Naive B cell (primary cell): ENCODE measurements around the gene CDT1. TPM values are rescaled to one million over a fixed set of nuclear protein-coding genes. Genes with fewer than 3 reads are reported as not detected.

ENCODE experiments used
- ATAC-seq, 2 donors: fragments of 150-1000 bp; cut with Tn5 transposase; 2 replicates each; pipeline ENCODE4 v1.10.0; 2021; ENCODE audit warnings: low read depth in 2 of 2, mild to moderate bottlenecking in 2 of 2, moderate library complexity in 2 of 2
- DNase-seq: peaks from one replicate; pipeline ENCODE4 v3.0.0; 2022
- H3K27ac Mint-ChIP-seq, 6 donors: one replicate each; pipeline ENCODE4 v1.8.0; 2020 to 2022; ENCODE audit warnings: mild to moderate bottlenecking in 6 of 6, mixed read lengths in 6 of 6, moderate library complexity in 5 of 6, inconsistent platforms in 2 of 6
- H3K27me3 Mint-ChIP-seq, 3 donors: one replicate each; pipeline ENCODE4 v1.8.0; 2021 to 2022; ENCODE audit warnings: mixed read lengths in 3 of 3, mild to moderate bottlenecking in 1 of 3
- H3K36me3 Mint-ChIP-seq, 2 donors: one replicate each; pipeline ENCODE4 v1.8.0; 2020 to 2022; ENCODE audit warnings: mixed read lengths in 2 of 2, inconsistent platforms in 1 of 2, mild to moderate bottlenecking in 1 of 2
- H3K4me1 Mint-ChIP-seq, 3 donors: one replicate each; pipeline ENCODE4 v1.8.0; 2020 to 2022; ENCODE audit warnings: mixed read lengths in 3 of 3, inconsistent platforms in 1 of 3, mild to moderate bottlenecking in 1 of 3, moderate library complexity in 1 of 3
- H3K4me3 Mint-ChIP-seq, 8 donors: one replicate each; pipeline ENCODE4 v1.8.0; 2020 to 2022; ENCODE audit warnings: mild to moderate bottlenecking in 8 of 8, mixed read lengths in 8 of 8, moderate library complexity in 8 of 8, inconsistent platforms in 2 of 8
- H3K9me3 Mint-ChIP-seq, 7 donors: one replicate each; pipeline ENCODE4 v1.8.0; 2020 to 2022; ENCODE audit warnings: mixed read lengths in 7 of 7, mild to moderate bottlenecking in 5 of 7, inconsistent platforms in 2 of 7, moderate library complexity in 1 of 7
- polyA plus RNA-seq, 6 donors: library from polyadenylated mRNA; unstranded; fragments of 300-500 nt; fragmentation: Illumina TruSeq; gene quantifications; one replicate each; pipeline ENCODE4 v1.2.3, GENCODE V29; 2021; ENCODE audit warnings: low read depth in 6 of 6

CDT1 gene
- under 1 TPM in 5 of 6 donors, not detected in 1; 0.08 to 0.27 (median 0.17) TPM for polyA plus RNA-seq

DNA sequence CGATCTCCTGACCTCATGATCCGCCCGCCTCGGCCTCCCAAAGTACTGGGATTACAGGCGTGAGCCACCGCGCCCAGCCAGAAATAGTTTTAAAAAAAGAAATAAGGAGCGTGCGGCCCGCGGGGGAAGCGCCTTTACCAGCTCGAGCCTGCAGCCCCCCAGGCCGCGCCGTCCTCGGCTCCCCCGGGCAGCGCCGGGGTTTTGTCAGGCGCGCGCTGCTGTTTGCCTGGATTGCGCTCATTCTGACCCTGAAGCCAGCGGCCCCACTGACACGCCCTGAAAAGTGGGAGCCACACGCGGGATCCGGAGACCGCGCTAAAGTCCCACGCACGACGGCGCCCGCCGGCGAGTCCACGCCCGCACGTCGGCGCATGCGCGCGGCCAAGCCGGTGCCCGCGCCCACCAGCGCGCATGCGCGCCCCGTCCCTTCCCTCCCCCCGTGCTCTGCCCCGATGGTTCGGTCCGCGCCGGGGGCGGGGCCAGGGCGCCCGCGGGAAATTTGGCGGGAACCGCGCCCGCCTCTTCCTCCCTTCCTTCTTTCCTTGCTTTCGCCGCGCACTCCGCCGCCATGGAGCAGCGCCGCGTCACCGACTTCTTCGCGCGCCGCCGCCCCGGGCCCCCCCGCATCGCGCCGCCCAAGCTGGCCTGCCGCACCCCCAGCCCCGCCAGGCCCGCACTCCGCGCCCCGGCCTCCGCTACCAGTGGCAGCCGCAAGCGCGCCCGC, at the start of gene CDT1:
Gene CDT1, plus strand, starts transcription at position 526 of the 724 bp plus-strand sequence. Its CDS starts 43 bp downstream, at position 569.
- H3K27ac Mint-ChIP-seq, result peak within 1 kb of the TSS; percentile 53 to 93 (median 88)
- H3K4me3 Mint-ChIP-seq, result peak within 1 kb of the TSS; percentile 80 to 94 (median 88)
- DNase-seq (peak; percentile 79), ATAC-seq (peak; percentile 53 to 65)
- H3K36me3 Mint-ChIP-seq, result no peaks in the 10 kb centered on the region
- H3K27me3 Mint-ChIP-seq, result no peaks in the 10 kb centered on the region
- H3K9me3 Mint-ChIP-seq, result no peaks in the 10 kb centered on the region
- peaks cover 14 to 28% (median 24%) of the 10 kb centered on the region in 3 donors for H3K4me1 Mint-ChIP-seq

DNA sequence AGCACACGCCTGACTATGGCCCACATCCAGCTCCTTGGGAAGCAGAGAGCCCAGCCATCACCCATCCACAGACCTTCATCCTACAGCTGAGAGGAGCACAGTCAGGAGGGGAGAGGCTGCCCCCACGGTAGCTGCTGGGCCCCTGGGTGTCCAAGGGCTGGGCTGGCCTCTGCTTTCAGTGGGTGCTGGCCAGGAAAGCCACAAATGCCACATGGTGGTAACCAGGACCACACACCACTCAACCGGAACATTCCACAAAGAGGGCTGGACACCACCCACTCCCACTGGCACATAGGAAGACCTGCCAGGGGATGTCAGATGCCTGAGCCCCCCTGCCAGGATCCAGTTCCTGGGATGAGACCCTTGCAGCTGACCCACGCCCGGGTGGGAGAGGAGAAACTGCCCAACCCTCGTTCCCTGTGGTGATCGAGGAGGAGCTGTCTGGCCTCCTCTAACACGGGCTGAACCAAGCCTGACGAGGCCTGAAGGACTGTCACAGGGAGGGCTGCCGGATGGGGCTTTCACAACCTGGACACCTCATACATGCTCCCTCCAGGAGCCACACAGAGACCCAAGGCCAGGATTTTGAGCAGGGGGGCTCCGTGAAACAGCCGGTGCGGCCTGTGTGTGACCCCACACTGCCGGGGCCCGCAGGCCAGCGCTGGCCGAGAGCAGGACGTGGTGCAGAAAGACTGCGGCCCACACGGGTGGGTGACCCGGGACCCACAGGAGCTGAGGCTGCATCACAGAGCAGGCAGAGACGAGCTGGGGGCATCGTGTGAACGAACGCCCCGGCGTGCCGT, 49.3 kb upstream of the CDT1 start:
- ATAC-seq (no peak), DNase-seq (no peak)

DNA sequence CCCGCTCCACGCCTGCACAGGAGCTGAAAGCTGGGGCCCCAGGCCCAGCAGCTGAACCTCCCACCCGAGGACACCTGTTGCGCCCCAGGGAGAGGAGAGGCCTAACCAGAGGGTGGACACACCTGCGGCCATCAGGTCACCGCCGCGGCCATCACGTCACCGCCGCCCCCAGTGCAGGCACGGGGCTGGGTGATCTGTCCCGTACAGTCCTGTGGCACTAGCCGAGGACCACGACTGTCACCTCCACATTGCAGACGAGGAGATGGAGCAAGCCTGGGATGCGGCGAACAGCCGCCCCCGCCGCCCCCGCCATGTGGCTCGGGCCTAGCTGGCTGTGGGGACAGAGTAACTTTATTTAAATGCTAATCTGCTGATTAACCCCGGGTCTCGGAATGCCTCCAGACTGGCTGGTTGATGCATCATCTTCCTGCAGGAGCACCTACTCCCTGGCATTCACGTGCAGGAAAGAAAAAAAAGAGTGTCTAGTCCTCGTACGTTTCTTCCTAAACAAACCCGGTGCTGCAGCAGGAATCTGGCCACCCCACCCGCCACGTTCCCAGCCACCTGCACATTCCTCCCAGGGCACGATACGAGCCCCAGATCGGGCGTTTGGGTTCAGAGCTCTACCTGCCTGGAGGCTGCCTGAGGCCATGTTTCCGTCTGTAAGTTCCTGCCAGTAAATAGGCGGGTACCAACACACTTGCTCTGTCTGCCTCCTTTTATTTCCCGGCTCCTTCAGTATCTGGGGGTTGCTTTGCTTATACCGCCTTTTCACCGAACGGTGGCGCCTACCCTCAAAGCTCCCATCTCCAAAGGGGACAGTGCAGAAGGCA, 48.5 kb upstream of the CDT1 start:
- peaks cover 0 to 5% of the 10 kb centered on the region in 2 donors for H3K36me3 Mint-ChIP-seq
- H3K9me3 Mint-ChIP-seq, result peaks cover 0 to 1% (median 0%) of the 10 kb centered on the region in 7 donors
- ATAC-seq (peak; percentile 43), DNase-seq (no peak)
- H3K4me3 Mint-ChIP-seq, result no peak overlapping the region
- H3K27ac Mint-ChIP-seq, result peak overlapping the region in 2 of 6 donors; percentile 14 to 59
- peaks cover 20 to 34% (median 26%) of the 10 kb centered on the region in 3 donors for H3K4me1 Mint-ChIP-seq
- no peaks in the 10 kb centered on the region for H3K27me3 Mint-ChIP-seq

More for the DNA sequence above, 49.3 kb upstream of the CDT1 start:
- Mint-ChIP-seq H3K9me3 (peaks cover 0 to 1% (median 0%) of the 10 kb centered on the region in 7 donors), H3K27me3 (no peaks in the 10 kb centered on the region), H3K36me3 (peaks cover 0 to 5% of the 10 kb centered on the region in 2 donors), H3K27ac (peak overlapping the region in 1 of 6 donors; percentile 20), H3K4me1 (peaks cover 20 to 34% (median 24%) of the 10 kb centered on the region in 3 donors), H3K4me3 (no peak overlapping the region)

DNA sequence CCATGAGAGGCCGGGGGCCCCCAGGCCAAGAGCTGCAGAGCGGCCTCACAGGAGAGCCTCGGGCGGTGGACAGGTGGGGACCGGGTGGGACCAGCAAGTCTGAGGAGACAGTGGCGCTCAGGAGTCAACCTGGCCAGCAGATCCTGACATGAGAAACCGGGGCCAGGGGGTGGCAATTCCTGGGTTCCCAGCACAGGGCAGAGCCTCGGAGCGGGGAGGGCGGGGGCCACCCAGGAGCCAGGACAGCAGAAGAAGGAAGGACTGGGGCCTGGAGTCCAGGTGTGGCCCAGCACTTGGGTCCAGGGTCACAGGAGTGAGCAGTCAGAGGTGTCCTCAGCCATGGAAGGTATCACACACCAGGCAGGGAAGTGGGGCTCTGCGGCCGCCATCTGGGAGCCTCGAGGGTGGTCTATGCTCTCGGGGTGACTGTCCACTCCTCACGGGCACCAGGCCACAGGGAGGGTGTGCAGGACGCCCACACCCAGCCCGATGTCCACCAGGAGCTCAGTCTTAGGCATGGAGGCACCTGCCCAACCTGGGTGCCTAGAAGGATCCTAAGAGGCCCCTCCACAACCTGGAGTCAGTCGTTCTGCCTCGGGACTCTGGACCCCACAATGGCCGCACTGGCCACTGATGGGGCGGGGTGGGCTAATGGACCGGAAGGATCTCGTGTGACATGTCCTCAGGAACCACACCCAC, 47.7 kb upstream of the CDT1 start:
- peaks cover 0 to 1% (median 0%) of the 10 kb centered on the region in 7 donors for H3K9me3 Mint-ChIP-seq
- DNase-seq (no peak), ATAC-seq (no peak)
- no peak overlapping the region for H3K4me3 Mint-ChIP-seq
- H3K4me1 Mint-ChIP-seq, result peaks cover 20 to 34% (median 26%) of the 10 kb centered on the region in 3 donors
- H3K27ac Mint-ChIP-seq, result no peak overlapping the region
- peaks cover 0 to 5% of the 10 kb centered on the region in 2 donors for H3K36me3 Mint-ChIP-seq
- no peaks in the 10 kb centered on the region for H3K27me3 Mint-ChIP-seq

DNA sequence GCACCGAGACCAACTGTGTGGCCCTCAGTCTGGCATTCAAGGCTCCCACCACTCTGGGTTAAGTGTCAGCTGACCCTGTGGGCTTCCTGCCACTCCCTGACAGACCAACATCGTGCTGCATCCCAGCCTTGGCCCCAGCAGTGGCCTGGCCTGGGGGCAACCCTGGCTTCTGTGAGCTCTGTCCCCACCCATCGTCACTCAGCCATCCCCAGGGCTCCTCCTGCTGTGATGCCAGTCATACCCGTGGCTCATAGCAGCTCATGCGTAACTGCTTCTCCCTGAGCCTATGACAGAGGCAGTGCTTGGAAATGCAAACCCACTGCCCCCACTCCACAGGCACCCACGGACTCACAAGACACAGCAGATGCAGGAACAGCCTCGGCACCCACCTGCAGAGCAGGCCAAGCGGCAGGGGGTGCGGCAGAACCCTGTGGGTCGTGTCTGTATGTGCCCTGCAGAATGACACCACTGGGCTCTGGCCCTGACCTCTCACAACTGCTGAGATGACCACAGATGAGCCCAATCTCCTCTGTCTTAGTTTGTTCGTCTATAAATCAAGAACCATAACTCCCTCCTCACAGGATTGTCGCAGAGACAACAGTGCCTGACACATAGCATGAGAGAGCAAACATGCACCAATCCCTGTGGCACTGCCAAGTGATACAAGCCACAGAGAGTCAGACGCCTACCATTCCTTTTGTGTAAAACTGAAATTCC, 45.2 kb upstream of the CDT1 start:
- H3K27me3 Mint-ChIP-seq, result no peaks in the 10 kb centered on the region
- H3K36me3 Mint-ChIP-seq, result peaks cover 0 to 5% of the 10 kb centered on the region in 2 donors
- peak overlapping the region in 1 of 6 donors; percentile 62 for H3K27ac Mint-ChIP-seq
- no peak overlapping the region for H3K4me3 Mint-ChIP-seq
- ATAC-seq (no peak), DNase-seq (no peak)
- peaks cover 0 to 1% (median 0%) of the 10 kb centered on the region in 7 donors for H3K9me3 Mint-ChIP-seq
- H3K4me1 Mint-ChIP-seq, result peaks cover 13 to 24% (median 19%) of the 10 kb centered on the region in 3 donors

DNA sequence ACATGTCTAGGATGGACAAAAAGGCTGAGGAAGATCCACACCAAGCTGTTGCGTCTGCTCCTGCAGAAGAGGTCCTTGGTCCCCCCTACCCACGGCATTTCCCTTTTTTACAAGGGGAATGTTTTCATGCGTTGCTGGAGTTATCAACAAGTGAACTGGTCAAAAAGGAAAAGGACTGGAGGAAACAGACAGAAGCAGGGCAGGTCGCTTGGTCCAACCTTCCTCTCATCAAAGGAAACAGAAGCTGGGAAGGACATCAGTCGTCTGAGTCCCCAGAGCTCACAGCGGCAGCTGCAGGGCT, 44.7 kb upstream of the CDT1 start:
- H3K36me3 Mint-ChIP-seq, result peaks cover 0 to 5% of the 10 kb centered on the region in 2 donors
- H3K4me3 Mint-ChIP-seq, result no peak overlapping the region
- H3K27ac Mint-ChIP-seq, result no peak overlapping the region
- ATAC-seq, result no peak
- no peak for DNase-seq
- no peaks in the 10 kb centered on the region for H3K27me3 Mint-ChIP-seq
- peaks cover 9 to 24% (median 21%) of the 10 kb centered on the region in 3 donors for H3K4me1 Mint-ChIP-seq
- H3K9me3 Mint-ChIP-seq, result peaks cover 0 to 1% (median 0%) of the 10 kb centered on the region in 7 donors

DNA sequence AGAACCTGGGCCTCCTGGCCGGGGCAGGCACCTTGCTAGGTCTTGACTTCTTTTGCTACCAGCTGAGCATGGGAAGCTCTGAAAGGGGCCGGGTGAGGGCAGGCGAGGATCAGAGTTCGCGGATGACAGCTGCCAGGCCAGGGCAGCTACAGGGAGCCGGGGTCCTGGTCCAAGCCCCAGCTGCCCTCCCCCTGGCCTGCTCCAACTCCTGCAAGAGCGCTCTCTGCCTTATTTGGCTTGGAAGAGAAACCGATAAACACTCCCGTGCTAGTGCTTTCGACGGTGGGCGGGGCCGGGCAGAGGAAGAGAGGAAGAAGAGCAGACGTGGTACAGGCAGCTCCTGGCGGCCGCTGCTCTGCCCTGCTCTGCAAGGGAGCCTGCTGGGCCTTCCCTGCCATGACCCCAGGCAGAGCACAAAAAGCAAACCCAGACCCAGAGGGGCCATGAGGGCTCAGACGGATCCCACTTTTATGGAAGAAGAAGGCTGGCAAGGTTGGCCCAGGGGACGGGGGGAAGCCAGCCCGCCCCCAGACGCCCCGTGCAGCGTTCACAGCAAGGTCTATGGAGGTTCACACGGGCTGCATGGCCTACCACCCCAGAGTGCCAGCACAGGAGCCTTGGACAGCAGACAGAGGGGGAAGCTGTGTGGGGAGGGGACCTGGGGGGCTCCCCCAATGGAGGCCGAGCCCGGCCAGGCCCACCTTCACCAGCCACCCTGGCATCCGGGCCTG, 44.2 kb upstream of the CDT1 start:
- Mint-ChIP-seq H3K27me3 (no peaks in the 10 kb centered on the region), H3K27ac (no peak overlapping the region), H3K9me3 (peaks cover 0 to 1% (median 0%) of the 10 kb centered on the region in 7 donors), H3K4me3 (peak overlapping the region in 2 of 8 donors; percentile 15 to 19), H3K36me3 (peaks cover 0 to 5% of the 10 kb centered on the region in 2 donors), H3K4me1 (peaks cover 9 to 25% (median 21%) of the 10 kb centered on the region in 3 donors)
- DNase-seq (no peak), ATAC-seq (no peak)

DNA sequence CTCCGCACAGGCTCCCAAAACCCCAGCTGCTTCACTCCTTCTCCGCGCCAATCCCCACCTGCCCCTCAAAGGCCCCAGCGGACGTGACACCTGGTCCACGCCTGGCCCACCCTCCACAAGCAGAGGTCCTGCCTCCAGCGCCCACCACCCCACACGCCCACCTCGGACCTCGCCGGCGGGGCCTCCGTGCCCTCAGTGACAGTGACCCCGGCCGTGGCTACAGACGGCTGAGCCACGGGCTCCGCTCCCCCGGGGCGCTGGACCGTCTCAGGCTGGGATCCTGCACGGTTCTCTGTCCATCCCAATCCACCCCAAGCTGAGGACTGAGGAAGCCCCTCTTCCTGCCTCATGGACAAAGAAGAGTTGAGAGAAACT, 43.6 kb upstream of the CDT1 start:
- peak overlapping the region in 1 of 6 donors; percentile 52 for H3K27ac Mint-ChIP-seq
- DNase-seq, result no peak
- H3K9me3 Mint-ChIP-seq, result peaks cover 0 to 1% (median 0%) of the 10 kb centered on the region in 7 donors
- H3K4me3 Mint-ChIP-seq, result no peak overlapping the region
- peaks cover 0 to 5% of the 10 kb centered on the region in 2 donors for H3K36me3 Mint-ChIP-seq
- peaks cover 9 to 25% (median 21%) of the 10 kb centered on the region in 3 donors for H3K4me1 Mint-ChIP-seq
- no peaks in the 10 kb centered on the region for H3K27me3 Mint-ChIP-seq
- no peak for ATAC-seq

DNA sequence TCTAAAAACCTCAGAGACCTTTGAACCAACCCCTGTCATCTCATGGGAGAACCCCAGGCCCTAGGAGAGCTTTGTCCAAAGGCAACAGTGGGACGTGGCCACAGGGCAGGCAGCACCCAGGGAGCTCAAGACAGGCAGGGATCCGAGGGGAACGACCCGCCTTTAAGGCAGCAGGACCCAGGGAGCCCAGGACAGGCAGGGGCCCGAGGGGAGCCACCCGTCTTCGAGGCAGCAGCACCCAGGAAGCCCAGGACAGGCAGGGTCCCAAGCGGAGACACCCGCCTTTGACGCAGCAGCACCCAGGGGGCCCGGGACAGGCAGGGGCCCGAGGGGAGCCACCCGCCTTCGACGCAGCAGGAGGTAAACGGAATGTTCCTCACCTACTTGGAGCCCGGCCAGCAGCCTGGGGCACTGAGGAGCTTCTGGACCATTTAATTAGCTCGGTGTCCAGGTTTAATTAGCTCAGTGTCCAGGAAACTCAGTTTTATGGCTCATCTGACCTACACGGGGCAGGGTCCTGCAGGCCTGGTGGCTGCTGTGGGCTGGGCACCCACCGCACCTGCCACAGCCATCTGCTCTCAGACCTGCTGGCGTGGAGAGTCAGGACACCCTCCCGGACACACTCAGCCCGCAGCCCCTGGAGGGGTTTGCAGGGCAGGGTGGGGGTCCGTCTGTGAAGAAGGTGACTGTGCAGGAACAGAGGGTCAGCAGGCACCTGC, 43.0 kb upstream of the CDT1 start:
- H3K9me3 Mint-ChIP-seq, result peaks cover 0 to 1% (median 0%) of the 10 kb centered on the region in 7 donors
- H3K4me1 Mint-ChIP-seq, result peaks cover 12 to 22% (median 21%) of the 10 kb centered on the region in 3 donors
- peaks cover 0 to 5% of the 10 kb centered on the region in 2 donors for H3K36me3 Mint-ChIP-seq
- no peak overlapping the region for H3K27ac Mint-ChIP-seq
- DNase-seq, result no peak
- H3K27me3 Mint-ChIP-seq, result no peaks in the 10 kb centered on the region
- no peak overlapping the region for H3K4me3 Mint-ChIP-seq
- no peak for ATAC-seq

DNA sequence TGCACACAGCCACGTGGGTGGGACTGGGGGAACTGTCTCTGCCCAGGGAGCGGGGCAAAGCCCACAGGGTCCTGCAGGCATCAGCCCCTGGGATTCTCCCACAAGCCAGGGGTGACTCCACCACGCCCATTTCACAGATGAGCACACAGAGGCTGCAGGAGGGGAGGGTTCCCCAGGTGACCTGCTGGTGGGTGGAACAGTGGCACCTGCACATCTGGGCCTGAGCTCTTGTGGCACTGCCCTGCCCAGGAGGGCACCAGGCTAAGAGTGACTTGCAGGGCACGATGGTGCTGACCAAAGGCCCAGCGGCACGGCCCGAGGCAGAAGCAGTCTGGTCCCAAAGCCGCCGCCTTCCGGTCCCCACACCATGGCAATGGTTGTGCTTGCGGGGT, 42.5 kb upstream of the CDT1 start:
- Mint-ChIP-seq H3K36me3 (peaks cover 0 to 5% of the 10 kb centered on the region in 2 donors), H3K9me3 (peaks cover 0 to 1% (median 0%) of the 10 kb centered on the region in 7 donors), H3K27me3 (no peaks in the 10 kb centered on the region), H3K4me3 (no peak overlapping the region), H3K27ac (no peak overlapping the region), H3K4me1 (peaks cover 18 to 22% (median 22%) of the 10 kb centered on the region in 3 donors)
- DNase-seq (no peak), ATAC-seq (no peak)

DNA sequence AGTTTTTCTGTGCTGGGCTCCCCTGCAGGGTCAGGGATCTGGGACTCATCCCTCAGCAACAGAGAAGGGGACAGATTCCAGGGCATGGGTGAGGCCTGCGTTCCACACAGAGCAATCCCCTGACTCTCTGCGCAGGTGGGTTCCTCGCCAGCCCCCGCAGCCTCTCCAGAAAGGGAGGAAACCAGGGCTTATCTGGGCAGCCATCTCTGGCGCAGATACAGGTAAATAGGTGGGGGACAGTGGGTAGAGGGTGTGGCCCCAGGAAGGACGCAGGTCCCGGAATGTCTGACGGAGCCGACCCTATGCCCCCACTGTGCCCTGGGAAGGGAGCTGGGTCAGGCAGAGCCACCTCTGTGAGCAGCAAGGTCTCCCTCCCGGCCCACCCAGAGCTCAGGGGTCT, 41.8 kb upstream of the CDT1 start:
- peaks cover 22 to 28% (median 27%) of the 10 kb centered on the region in 3 donors for H3K4me1 Mint-ChIP-seq

More for the DNA sequence above, 41.8 kb upstream of the CDT1 start:
- DNase-seq, result no peak
- Mint-ChIP-seq H3K36me3 (peaks cover 0 to 5% of the 10 kb centered on the region in 2 donors), H3K27ac (no peak overlapping the region), H3K9me3 (peaks cover 0 to 1% (median 0%) of the 10 kb centered on the region in 7 donors), H3K27me3 (no peaks in the 10 kb centered on the region), H3K4me3 (no peak overlapping the region)
- ATAC-seq, result no peak
